Measurements from ENCODE around the gene SPRR2G.

DNA sequence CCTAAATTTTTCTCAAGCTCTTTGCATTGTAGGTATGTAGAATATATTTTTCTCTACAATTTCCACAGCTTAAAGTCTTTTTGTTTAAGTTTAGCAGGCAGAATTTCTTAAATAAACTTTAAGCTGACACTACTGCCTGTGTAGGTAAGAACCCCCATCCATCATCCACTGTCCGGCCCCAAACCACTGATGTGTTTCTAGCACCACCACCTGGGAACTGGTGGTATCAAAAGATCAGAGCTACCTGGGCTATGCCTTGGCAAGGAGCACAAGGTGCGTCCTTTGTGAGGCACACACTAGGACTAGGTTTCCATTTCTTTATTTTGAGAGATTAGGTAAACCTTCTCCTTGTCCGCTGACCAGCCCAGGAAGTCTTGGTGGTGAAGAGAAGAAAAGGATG lies 42.0 kb upstream of the SPRR2G start:
- TF ChIP-seq POLR2A (IDR thresholded peaks at IDR 0.05) (no peak), CTCF (IDR thresholded peaks at IDR 0.05) (no peak), POLR2AphosphoS5 (IDR thresholded peaks at IDR 0.05) (no peak), EP300 (IDR thresholded peaks at IDR 0.05; ENCODE audit: low read depth) (no peak)
